ENCODE measurements around the gene ADAMTS19.
"Not testable (repeated sequence)": the region's sequence is repeated elsewhere in the genome, so short reads cannot be mapped to it uniquely, and the experiment has no call there.

Gene ADAMTS19

GRCh38 chr5:129593525-129593924 is 133.4 kb downstream of the ADAMTS19 start:
- DNase-seq, result no peak

GRCh38 chr5:129601576-129601975 is 141.5 kb downstream of the ADAMTS19 start:
- no peak for DNase-seq

GRCh38 chr5:129608350-129608749 is 148.3 kb downstream of the ADAMTS19 start:
- no peak for DNase-seq

- no peak for DNase-seq
These were observed 149.6 kb downstream of the ADAMTS19 start for GRCh38 chr5:129609710-129610109.

GRCh38 chr5:129616517-129616916 is 156.4 kb downstream of the ADAMTS19 start:
- no peak for DNase-seq

GRCh38 chr5:129617206-129617605 is 157.1 kb downstream of the ADAMTS19 start:
- DNase-seq, result no peak

- DNase-seq, result no peak
These were observed 159.7 kb downstream of the ADAMTS19 start for GRCh38 chr5:129619782-129620181.

- DNase-seq, result no peak
These were observed 162.4 kb downstream of the ADAMTS19 start for GRCh38 chr5:129622531-129622930.

- no peak for DNase-seq
These were observed 169.5 kb downstream of the ADAMTS19 start for GRCh38 chr5:129629575-129629974.

- DNase-seq, result no peak
These were observed 170.0 kb downstream of the ADAMTS19 start for GRCh38 chr5:129630101-129630500.

GRCh38 chr5:129631961-129632360 is 171.9 kb downstream of the ADAMTS19 start:
- DNase-seq, result no peak

- not testable (repeated sequence) for DNase-seq
These were observed 177.4 kb downstream of the ADAMTS19 start for GRCh38 chr5:129637501-129637900.

- no peak for DNase-seq
These were observed 179.2 kb downstream of the ADAMTS19 start for GRCh38 chr5:129639331-129639730.

GRCh38 chr5:129652349-129653056 is 192.4 kb downstream of the ADAMTS19 start:
- DNase-seq, result no peak

GRCh38 chr5:129653057-129653375 is 192.9 kb downstream of the ADAMTS19 start:
- no peak for DNase-seq

GRCh38 chr5:129653442-129653841 is 193.3 kb downstream of the ADAMTS19 start:
- DNase-seq, result no peak

- no peak for DNase-seq
These were observed 196.9 kb downstream of the ADAMTS19 start for GRCh38 chr5:129656952-129657351.

GRCh38 chr5:129658801-129659200 is 198.7 kb downstream of the ADAMTS19 start:
- DNase-seq, result no peak

- no peak for DNase-seq
These were observed 201.4 kb downstream of the ADAMTS19 start for GRCh38 chr5:129661366-129662035.

- DNase-seq, result no peak
These were observed 204.3 kb downstream of the ADAMTS19 start for GRCh38 chr5:129664336-129664937.

- no peak for DNase-seq
These were observed 210.9 kb downstream of the ADAMTS19 start for GRCh38 chr5:129670957-129671500.

GRCh38 chr5:129672006-129672405 is 211.9 kb downstream of the ADAMTS19 start:
- no peak for DNase-seq

GRCh38 chr5:129679671-129680070 is 219.6 kb downstream of the ADAMTS19 start:
- no peak for DNase-seq

GRCh38 chr5:129687941-129688340 is 227.8 kb downstream of the ADAMTS19 start:
- no peak for DNase-seq

All from NCI-H526 treated with DMSO at 0.1 percent for 48 hours (cell line).